Panc1 (cell line): Measurements from ENCODE around the gene CAMK2B.

Source experiments
- CTCF ChIP-seq: fragments of 450-650 bp; IDR thresholded peaks from 2 replicates; pipeline ENCODE4 v1.5.1; 2017; ENCODE audit warnings: mild to moderate bottlenecking
- POLR2AphosphoS5 ChIP-seq: IDR thresholded peaks from 2 replicates; pipeline ENCODE4 v1.6.1; 2012; ENCODE audit warnings: mild to moderate bottlenecking, low read depth, low read length, moderate library complexity
- REST ChIP-seq, 2 experiments: IDR thresholded peaks; 2 replicates each; pipeline ENCODE4 v1.6.1; 2011 to 2012; ENCODE audit warnings: low read depth in 2 of 2, control low read depth in 1 of 2, low read length in 1 of 2, mild to moderate bottlenecking in 1 of 2, moderate library complexity in 1 of 2; ENCODE audit not compliant: insufficient read depth in 1 of 2

- TF ChIP-seq POLR2AphosphoS5 (no peak), REST (IDR thresholded peaks at IDR 0.05; ENCODE audit: insufficient read depth in 1 of 2, low read depth in 2 of 2, low read length in 1 of 2) (no peak), CTCF (no peak)
Observed at GRCh38 chr7:44284216-44284615, 41.2 kb downstream of the CAMK2B start.
